GM12874 (cell line): Measurements from ENCODE around the gene MYOCOS.

ENCODE experiments used
- CTCF ChIP-seq: IDR thresholded peaks from 2 replicates; pipeline ENCODE4 v1.5.1; 2011; ENCODE audit warnings: low read depth, mild to moderate bottlenecking, control low read depth, low read length, moderate library complexity; ENCODE audit not compliant: insufficient read depth

Gene MYOCOS

GRCh38 chr1:171606402-171606941 lies 15.6 kb upstream of the MYOCOS start:
- no peak for TF ChIP-seq CTCF

- no peak for TF ChIP-seq CTCF
These were observed 11.7 kb upstream of the MYOCOS start for GRCh38 chr1:171610385-171610784.

GRCh38 chr1:171611306-171611705 lies 10.7 kb upstream of the MYOCOS start:
- no peak for TF ChIP-seq CTCF

- TF ChIP-seq CTCF = no peak
These were observed 8.8 kb upstream of the MYOCOS start for GRCh38 chr1:171613282-171613681.

GRCh38 chr1:171616586-171616985 lies 5.5 kb upstream of the MYOCOS start:
- TF ChIP-seq CTCF = no peak

- no peak for TF ChIP-seq CTCF
These were observed 1.7 kb downstream of the MYOCOS start for GRCh38 chr1:171623651-171624331.

GRCh38 chr1:171625225-171625624 lies 3.2 kb downstream of the MYOCOS start:
- TF ChIP-seq CTCF = no peak
